Vagina (tissue), 2 donors: ENCODE measurements around the gene ELL2.

Experiments used
- CTCF ChIP-seq, 3 experiments: fragments of 450-650 bp in 2 of 3; fragments of 200-600 bp in 1 of 3; sonication (generic) in 1 of 3; IDR thresholded peaks; one replicate each; pipeline ENCODE4 v1.5.1; 2017 to 2019; ENCODE audit warnings: antibody characterized with exemption in 3 of 3, mild to moderate bottlenecking in 2 of 3, moderate library complexity in 2 of 3
- POLR2AphosphoS5 ChIP-seq, 2 donors: sonication (generic); formaldehyde crosslinking; IDR thresholded peaks; one replicate each; pipeline ENCODE4 v1.9.0; 2017; ENCODE audit warnings: antibody characterized with exemption in 2 of 2, mild to moderate bottlenecking in 2 of 2, low read depth in 1 of 2; ENCODE audit not compliant: insufficient read depth in 1 of 2

GRCh38 chr5:95927927-95928723 lies 33.5 kb downstream of the ELL2 start:
- TF ChIP-seq POLR2AphosphoS5 (IDR thresholded peaks at IDR 0.05; ENCODE audit: insufficient read depth in 1 of 2, low read depth in 1 of 2) (no peak), CTCF (IDR thresholded peaks at IDR 0.05) (no peak)
